ENCODE measurements around the gene TMEM179B. TPM values are rescaled to one million over a fixed set of nuclear protein-coding genes. Genes with fewer than 3 reads are reported as not detected.

The TMEM179B gene
- total and polyA plus RNA-seq, 9 of the 15 experiments (the other 6 are each of a cell fraction or from before 2014, with no cell fraction given), result 27.7 to 105 (median 37.0) TPM

GRCh38 chr11:62791501-62792201 lies 4.4 kb downstream of the TMEM179B start, which contains the start of gene TMEM223 (continued):
- TF ChIP-seq ZBTB40 (IDR thresholded peaks at IDR 0.05), result peak; percentile 91
- TF ChIP-seq ZBTB40 (CRISPR knock-in tag; IDR thresholded peaks at IDR 0.05), result no peak
- no peak for TF ChIP-seq SMARCB1 (IDR thresholded peaks at IDR 0.05; ENCODE audit: insufficient read length, low read depth)
- no peak for TF ChIP-seq ZNF121 (CRISPR knock-in tag; conservative IDR thresholded peaks at IDR 0.05)
- peak; percentile 83 for TF ChIP-seq EGR1 (conservative IDR thresholded peaks at IDR 0.05)
- peak; percentile 95 for TF ChIP-seq POLR2G (IDR thresholded peaks at IDR 0.05; ENCODE audit: low read depth, low read length)
- 0 out of 2 replicates have a peak, but pooled peaks have one; percentile 42 for TF ChIP-seq RNF2 (IDR thresholded peaks at IDR 0.05)
- no peak for TF ChIP-seq PPARD (CRISPR knock-in tag; IDR thresholded peaks at IDR 0.05)
- TF ChIP-seq, protein P1, sequence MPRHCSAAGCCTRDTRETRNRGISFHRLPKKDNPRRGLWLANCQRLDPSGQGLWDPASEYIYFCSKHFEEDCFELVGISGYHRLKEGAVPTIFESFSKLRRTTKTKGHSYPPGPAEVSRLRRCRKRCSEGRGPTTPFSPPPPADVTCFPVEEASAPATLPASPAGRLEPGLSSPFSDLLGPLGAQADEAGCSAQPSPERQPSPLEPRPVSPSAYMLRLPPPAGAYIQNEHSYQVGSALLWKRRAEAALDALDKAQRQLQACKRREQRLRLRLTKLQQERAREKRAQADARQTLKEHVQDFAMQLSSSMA (CRISPR knock-in tag; IDR thresholded peaks at IDR 0.05), result peak; percentile 81
- TF ChIP-seq, protein P2, sequence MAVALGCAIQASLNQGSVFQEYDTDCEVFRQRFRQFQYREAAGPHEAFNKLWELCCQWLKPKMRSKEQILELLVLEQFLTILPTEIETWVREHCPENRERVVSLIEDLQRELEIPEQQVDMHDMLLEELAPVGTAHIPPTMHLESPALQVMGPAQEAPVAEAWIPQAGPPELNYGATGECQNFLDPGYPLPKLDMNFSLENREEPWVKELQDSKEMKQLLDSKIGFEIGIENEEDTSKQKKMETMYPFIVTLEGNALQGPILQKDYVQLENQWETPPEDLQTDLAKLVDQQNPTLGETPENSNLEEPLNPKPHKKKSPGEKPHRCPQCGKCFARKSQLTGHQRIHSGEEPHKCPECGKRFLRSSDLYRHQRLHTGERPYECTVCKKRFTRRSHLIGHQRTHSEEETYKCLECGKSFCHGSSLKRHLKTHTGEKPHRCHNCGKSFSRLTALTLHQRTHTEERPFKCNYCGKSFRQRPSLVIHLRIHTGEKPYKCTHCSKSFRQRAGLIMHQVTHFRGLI (CRISPR knock-in tag; IDR thresholded peaks at IDR 0.05), result no peak
- 0 out of 2 replicates have a peak, but pooled peaks have one; percentile 44 for TF ChIP-seq HSF4 (CRISPR knock-in tag; IDR thresholded peaks at IDR 0.05; ENCODE audit: borderline replicate concordance)
- 0 out of 2 replicates have a peak, but pooled peaks have one; percentile 20 for TF ChIP-seq HLTF (IDR thresholded peaks at IDR 0.05)
- no peak for TF ChIP-seq ATF1 (CRISPR knock-in tag; IDR thresholded peaks at IDR 0.05)
- peak; percentile 64 for TF ChIP-seq ATF1 (tag; IDR thresholded peaks at IDR 0.05)
- peak; percentile 54 for TF ChIP-seq MYNN (IDR thresholded peaks at IDR 0.05)
- TF ChIP-seq MYNN (CRISPR knock-in tag; IDR thresholded peaks at IDR 0.05), result no peak
- TF ChIP-seq MBD2 (IDR thresholded peaks at IDR 0.05; ENCODE audit: borderline replicate concordance, low read depth), result peak; percentile 63; the same call in 1 of the 2 replicates
- TF ChIP-seq NONO (IDR thresholded peaks at IDR 0.05; ENCODE audit: low read depth in 2 of 2, low read length in 1 of 2), result 0 out of 4 replicates have a peak, but pooled peaks of 1 of the 2 experiments have one; percentile 32
